T-helper 22 cell (primary cell): ENCODE results near the gene LIN7C.
"Not testable (repeated sequence)": the region's sequence is repeated elsewhere in the genome, so short reads cannot be mapped to it uniquely, and the experiment has no call there.

Experiments
- DNase-seq: peaks from one replicate; pipeline ENCODE4 v3.0.0-alpha.2; 2020; ENCODE audit warnings: low read depth

LIN7C gene

DNA sequence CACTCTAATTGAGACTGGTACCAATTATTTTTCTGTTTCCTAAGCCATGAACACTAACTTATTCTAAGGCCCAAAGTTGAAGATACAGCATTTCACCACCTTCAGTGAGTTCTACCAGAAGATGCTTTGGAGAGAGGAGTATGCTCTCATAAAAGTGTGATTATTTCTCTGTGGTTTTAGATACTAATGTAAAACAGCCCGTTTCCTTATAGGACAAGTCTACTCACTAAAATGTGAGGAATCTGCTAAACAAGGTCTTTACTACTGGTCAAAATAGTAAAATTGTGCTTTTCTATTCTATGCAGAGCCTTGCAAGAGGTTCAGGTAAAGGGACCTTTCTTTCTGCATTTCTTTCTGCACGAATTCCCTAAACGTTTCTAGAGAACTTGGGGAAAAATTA lies 36.4 kb downstream of the LIN7C start:
- DNase-seq: no peak

DNA sequence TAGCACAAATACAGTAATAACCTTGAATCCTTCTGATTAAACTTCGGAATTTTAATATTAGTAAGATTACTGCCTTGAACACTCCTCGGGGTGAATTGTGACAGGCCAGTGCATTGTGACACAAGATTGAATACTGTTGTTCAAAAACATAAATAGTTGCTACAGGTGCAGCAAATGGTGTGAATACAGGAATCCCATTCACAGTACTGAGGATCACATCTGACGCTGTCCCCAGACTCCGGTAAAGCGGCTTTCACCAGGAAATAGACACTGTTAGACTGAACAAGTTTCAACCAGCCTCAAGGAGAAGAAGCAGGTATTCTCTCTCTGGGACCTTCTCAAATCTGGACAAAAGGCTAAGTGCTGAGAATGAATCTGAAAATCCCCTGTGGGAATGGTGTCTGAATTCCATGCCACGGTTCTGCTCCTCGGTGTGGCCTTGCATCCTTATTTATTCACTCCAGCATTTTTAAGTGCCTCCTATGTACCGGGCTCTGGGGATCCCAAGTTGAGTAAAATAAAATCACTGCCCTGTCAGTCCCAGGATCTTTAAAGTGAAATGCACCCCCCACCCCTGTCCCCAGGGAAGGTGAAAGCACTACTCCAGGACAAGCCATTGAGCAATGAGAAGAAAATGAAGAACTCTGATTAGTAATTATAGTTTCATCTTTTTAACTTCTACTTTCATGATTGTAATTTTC lies 37.4 kb downstream of the LIN7C start:
- no peak for DNase-seq

DNA sequence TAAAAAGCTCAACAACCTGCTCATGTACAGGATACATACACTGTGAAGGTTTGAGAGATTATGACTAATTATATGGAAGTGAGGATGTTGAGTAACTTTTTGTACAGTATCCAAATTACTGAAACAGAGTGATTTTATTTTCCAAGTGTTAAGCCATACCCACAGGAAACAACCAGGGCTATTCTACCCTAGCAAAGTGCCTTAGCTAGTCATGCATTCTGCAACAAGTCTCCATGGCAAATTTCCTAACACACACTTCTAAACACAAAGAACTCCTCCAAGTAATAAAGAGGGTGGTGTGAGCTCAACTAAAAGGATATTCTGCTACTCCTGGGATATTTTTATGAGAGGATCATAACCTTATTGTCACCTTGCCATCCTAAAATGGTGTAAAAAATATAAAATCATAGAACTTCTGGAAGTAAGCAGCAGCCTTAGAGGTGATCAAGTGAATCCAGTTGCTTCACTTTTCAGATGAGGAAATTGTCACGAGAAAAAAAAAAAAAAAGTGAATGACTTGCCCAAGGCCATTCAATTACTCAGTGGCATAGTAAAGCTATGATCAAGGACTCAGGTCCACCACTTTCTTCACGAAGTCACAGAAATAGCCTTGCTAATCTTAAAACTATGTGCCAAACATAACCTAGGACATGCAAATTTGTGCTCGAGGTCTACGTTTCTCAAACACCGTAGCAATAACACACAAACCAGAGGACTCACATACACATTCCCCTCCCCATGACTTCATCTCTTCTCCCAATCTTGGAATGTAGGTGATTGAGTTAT lies 38.2 kb downstream of the LIN7C start:
- no peak for DNase-seq

DNA sequence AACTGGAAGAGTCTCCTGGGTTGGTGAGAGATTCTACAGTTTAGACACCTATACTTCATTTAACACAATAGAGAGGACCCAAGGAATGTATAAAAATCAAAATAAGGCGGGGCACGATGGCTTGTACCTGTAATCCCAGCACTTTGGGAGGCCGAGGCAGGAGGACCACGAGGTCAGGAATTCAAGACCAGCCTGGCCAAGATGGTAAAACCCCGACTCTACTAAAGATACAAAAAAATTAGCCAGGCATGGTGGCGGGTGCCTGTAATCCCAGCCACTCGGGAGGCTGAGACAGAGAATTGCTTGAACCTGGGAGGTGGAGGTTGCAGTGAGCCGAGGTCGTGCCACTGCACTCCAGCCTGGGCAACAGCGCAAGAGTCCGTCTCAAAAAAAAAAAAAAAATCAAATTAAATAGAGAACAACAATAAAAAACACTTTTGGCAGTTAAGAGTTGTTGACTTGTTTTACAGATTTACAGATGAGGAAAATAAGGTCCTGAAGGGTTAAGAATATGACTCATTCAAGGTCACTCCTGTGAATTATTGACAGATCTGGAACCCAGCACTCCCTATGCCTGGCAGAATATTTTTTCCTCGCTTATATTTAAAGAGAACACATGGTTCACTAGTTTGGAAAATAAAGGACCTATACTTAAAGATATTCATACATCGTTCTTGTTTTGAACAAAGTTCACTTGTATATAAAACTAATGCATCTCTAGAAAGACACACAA lies 39.2 kb downstream of the LIN7C start:
- no peak for DNase-seq

DNA sequence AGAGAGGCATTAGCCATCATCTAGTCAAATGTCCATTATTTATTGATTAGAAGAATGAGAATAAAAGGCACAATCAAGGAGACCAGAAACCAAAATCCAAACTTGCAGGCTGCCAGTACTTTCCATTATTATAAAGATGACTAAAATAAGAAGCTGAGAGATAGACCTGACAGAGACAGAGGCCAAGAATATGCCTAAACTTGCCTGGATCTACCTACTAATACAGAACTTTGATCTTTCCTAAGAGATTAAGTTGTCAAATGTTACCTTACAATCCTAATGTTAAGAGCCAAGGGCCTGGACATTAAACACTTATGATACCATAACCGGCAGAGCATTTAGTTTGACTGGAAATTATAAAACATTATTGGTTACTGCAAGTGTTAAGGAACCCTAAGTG lies 40.2 kb downstream of the LIN7C start:
- no peak for DNase-seq

DNA sequence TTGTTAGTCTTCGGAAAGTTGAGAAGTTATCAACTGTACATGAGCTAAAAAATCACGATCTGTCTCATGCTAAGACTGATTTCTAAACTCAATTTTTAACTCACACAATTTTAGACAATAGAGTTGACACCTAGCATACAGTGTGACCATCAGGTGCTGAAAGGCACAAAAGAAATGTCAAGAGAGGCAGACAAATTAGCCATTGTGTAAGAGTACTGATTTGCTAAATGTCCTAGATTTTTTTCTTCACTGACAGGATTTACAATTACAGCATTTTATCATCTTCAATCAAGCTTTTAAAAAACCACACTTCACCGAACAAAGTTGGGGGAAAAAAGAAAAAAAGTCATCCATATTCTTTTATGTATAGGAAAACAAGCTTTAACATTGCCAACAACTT lies 40.9 kb downstream of the LIN7C start:
- DNase-seq: no peak

DNA sequence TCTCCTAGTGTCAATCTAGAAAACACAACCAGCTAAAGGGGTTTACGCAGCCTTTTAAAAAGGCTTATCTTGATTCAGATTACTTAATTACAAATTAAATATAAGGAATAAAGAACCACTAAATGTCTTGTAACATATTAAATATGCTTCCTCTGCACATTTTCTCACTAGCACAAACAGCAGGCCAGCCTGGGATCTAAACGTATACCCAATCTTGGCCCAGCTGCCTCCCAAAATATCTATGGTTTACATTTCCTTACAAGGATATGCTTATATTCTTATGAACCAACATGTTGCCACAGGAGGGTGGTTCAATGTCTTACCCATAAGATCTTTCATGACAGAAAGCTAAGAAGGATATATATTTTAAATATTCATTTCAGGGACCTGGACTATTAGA lies 41.7 kb downstream of the LIN7C start:
- no peak for DNase-seq

DNA sequence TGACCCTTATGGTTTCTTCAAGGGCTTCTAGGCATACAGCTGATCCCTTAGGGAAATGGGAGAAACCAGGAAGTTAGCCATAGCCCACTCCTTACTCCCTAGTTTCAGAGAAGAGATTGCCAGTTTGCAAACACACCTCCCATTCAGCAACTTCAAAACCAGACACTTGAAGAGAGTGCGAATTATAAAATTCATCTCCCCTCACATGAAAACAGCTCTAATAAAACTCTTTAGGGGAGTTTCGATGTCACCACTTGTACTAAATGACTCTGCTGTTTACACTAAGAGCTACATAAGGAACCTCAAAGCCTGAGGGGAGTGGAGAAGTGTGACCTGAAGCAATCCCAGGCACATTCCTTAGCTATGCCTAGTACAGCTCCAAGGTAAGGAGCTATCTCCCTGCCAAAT lies 42.3 kb downstream of the LIN7C start:
- no peak for DNase-seq

DNA sequence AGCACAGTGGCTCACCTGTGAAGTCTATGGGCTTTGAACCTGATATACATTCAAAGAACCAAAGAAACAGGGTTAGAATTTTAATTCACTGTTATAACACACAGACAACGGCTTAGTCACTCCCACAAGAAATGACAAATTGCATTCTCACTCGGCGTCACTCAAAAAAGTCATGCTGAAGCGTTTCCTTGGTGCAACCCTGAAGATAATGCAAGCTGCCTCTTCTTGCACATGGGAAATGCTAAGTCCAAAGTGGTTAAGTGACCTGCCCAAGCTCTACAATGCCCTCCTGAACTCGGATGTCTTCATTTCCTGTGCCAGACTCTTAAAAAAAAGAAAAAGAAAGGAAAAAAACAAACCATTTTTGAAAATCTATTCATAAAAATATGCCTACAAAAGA lies 44.0 kb downstream of the LIN7C start:
- no peak for DNase-seq

DNA sequence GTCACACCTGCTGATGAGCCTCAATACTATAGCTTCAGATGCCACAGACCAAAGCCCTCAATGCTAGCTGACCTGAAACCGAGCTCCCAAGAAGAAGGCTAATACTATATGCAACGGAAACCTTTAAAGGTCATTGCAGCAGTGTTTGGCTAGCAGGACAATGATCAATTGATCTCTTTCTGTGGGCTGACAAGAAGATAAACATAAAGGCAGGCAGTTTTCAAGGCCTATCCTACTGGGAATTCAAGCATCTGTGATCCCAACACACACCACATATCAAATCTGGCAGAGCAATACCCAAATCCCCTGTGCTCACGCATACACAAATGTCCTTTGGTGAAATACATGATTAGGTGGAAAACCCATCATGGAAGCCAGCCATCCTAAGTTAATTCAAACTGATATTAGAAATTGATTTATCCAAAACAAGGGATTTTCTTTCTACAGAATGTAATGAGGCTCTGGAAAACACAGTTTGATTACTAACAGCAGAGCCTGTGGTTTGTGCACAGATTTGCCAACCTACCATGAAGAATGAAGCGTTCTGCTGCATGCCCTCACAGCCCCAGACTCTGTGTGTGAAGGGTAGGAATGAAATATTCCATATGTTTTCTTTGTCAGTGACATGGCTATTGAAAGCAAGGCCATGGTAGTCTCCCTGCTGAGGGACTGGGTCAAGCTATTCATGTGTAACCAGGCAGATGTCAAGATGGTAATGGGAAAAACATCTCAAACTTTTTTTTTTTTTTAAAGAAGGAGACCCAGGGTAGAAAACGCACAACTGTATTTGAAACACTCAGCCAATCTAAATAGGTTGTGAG lies 46.2 kb downstream of the LIN7C start:
- DNase-seq: no peak

DNA sequence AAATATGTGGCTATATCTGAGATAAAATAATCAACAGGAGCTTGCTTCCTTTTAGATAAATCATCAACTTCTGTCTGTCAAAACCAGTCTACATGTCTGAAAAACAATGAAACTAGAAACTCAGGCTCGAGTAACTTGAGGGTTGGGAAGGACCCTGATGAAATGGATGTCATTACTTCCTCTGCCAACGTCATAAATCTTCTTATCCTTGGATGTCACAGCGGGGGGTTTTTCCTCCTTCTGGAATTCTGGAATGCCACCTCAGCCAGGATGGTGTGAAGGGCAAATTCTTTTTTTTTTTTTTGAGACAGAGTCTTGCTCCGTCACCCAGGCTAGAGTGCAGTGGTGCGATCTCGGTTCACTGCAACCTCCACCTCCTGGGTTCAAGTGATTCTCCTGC lies 47.4 kb downstream of the LIN7C start:
- no peak for DNase-seq

DNA sequence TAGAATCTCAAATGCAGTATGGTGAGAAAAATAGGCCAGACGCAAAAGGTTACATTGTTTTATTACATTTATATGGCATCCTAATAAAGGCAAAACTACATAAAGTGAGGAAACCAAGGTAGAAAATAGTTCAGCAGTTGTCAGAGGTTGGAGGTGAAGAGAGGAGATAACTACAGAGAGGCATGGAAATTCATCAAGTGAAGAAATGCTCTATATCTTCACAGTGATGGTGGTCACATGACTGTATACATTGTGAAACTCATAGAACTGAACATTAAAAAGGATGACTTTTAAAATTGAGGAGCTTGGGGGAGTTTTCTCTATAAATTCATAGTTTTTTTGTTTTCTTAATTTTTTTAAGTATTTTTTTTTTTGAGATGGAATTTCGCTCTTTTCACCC lies 48.4 kb downstream of the LIN7C start:
- DNase-seq: no peak

DNA sequence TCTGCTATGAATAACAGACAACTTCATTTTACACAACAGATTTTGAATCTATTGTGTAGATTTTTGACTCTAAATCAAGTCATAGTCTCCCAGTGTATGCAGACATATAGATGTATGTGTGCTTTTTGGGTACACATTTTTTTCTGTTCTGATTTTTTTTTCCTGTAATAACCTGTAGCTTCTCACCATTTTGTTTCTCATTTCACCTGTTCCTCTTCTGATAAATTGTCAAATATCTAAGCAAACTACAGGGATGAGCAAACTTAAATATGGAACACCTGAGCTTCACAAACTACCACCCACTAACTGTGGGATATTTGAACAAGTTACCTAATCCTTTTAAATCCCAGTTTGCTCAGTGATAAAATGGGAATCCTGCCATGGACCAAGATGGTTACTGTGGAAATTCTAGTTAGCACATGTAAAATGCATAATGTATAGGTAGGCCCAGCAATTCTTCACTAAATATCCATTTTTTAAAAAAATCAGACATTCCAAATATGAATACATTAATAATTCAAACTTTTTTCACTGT lies 49.7 kb downstream of the LIN7C start:
- no peak for DNase-seq

DNA sequence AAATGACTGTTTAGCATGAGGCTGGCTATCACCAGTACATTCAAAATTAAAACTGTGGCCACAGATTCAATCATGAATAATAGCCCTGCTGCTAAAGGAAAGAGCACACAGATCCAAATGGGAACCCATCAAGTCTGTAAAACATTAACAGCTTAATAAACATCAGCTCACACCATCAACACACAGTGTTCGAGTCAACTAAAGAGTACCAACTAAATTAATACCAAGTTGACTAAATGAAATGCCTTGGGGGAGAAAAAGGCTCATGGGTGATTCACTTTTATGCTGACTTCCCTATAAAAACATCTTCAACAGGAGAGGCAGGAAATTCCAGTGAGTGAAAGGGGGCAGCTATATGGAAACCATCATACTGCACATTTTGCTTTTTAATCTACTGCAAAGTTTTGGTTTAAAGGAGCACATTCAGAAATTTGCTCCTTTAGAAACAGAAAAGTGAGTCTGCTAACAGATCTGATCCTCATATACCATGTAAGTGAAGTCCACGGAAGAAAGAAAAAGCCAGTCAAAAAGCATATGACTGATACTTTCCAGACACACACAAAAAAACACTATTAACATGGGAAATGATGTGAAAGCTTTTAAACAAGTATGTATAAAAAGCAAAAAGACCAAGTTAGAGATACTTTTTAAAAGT lies 50.3 kb downstream of the LIN7C start:
- no peak for DNase-seq

DNA sequence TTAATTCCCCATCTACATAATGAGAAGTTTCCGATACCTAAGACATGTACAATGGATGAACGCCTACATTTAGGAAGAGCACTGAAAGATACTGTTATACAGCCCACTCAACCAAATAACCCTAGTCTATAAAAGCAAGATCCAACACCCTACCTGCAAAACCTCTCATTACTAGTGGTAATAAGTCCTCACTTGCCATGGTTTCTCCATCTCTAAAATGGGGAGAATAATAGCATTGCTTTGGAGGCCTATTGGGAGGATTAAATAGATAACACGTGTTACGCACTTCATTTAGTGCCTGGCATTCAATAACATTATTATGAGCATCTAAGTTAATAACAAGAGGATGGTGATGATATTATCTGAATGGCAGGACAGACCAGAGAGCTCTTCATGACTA lies 50.9 kb downstream of the LIN7C start:
- no peak for DNase-seq

DNA sequence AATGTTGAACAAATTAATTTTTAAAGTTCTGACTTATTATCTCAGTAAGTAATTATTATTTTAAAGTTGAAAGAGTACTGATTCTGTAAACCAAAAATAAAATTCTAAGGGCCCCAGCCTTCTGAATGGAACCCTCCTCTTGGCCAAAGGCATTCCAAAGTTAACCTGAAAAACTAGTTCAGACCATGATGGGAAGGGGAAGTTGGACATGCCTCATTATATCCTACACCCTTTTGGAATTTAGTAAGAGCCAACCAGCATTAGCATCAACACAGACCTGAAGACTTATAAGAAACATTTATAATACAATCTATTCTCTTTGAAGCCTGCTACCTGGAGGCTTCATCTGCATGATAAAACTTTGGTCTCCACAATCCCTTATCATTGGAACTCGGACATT lies 52.9 kb downstream of the LIN7C start:
- no peak for DNase-seq

DNA sequence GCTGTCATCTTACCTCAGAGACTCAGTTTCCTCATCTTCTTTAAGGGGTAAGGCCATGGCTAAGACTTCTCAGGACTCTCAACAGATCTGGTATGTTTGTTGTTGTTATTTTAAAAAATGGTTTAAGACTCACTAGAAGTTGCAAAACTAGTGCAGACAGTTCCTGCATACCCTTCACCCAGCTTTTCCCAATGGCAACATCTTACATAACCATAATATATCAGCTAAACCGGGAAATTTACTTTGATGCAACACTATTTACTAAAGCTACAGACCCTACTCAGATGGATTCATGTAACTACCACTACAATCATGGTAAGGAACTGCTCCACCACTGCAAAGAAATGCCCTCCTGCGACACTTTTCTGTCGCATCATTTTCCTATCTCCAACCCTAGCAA lies 54.4 kb downstream of the LIN7C start:
- DNase-seq: no peak

DNA sequence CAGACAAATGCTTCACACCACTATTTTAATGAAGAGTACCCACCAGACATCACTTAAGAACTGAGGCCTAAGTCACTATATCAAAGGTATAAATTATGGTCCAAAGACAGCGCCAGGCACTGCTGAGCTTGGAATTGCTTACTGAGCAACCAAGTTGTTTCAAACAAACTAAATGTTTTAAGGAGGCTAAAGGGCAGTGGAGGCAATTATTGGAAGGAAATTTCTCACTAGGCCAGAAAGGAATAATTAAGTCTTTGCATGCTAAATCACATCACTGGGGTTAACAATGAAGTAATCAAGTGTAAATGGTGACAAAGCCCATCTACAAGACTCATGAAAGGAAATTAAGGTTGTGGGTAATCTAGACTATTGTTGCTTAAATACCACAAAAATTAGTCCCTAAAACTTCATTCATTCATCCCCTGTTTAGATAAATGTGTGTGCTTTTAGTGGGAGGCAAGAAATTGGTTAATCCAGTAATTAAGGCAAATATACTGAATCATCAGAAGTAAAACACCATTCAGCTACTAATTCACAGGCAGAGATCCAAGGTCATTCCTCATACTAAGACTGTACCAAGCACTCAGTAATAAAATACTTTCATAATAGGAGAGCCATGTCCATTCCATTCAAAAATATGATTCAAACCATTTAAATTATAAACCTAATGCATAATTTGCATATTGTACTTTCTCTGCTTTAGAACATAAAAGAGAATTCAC lies 55.2 kb downstream of the LIN7C start:
- no peak for DNase-seq

DNA sequence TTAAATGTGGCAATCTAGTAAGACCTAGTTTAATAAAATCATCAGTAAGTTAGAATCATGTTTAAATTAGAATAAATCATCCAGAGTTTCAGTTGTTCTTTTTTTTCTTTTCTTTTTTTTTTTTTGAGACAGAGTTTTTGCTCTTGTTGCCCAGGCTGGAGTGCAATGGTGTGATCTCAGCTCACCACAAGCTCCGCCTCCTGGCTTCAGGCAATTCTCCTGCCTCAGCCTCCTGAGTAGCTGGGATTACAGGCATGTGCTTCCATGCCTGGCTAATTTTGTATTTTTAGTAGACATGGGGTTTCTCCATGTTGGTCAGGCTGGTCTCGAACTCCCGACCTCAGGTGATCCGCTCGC lies 58.4 kb downstream of the LIN7C start:
- DNase-seq: not testable (repeated sequence)

DNA sequence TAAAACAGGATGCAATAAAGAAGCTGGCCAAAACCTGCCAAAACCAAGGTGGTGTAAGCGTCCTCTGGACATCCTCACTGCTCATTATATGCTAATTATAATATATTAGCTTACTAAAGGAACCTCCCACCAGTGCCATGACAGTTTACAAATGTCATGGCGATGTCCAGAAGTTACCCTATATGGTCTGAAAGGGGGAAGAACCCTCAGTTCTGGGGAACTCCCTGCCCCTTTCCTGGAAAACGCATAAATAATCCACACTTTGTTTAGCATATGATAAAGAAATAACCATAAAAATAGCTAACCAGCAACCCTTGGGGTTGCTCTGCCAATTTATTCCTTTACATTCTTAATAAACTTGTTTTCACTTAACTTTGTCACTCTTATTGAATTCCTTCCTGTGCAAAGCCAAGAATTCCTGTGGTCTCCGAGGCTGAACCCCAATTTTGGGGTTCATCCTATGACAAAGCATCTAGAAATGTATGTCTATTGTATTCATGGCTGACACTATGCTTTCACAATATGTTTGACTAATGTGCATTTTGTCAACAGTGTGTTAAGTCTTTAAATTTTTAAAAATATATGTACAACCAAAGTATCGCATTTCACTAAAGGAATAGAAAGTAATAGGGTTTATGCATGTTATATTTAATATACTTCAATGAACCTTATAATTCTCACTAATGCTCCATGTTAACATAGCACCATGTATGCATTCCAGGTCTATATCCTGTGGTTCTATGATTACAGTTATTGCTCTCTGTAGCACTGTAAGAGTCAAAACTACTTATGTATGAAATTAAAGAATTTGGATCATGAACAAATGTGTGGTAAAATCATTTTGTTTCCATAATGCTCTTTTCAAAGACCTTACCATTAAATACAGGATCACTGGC lies 59.0 kb downstream of the LIN7C start:
- no peak for DNase-seq
